ENCODE results near the gene IZUMO1R.

- TF ChIP-seq, protein P1, sequence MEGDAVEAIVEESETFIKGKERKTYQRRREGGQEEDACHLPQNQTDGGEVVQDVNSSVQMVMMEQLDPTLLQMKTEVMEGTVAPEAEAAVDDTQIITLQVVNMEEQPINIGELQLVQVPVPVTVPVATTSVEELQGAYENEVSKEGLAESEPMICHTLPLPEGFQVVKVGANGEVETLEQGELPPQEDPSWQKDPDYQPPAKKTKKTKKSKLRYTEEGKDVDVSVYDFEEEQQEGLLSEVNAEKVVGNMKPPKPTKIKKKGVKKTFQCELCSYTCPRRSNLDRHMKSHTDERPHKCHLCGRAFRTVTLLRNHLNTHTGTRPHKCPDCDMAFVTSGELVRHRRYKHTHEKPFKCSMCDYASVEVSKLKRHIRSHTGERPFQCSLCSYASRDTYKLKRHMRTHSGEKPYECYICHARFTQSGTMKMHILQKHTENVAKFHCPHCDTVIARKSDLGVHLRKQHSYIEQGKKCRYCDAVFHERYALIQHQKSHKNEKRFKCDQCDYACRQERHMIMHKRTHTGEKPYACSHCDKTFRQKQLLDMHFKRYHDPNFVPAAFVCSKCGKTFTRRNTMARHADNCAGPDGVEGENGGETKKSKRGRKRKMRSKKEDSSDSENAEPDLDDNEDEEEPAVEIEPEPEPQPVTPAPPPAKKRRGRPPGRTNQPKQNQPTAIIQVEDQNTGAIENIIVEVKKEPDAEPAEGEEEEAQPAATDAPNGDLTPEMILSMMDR (IDR thresholded peaks at IDR 0.05), result no peak
- TF ChIP-seq EZH2 (IDR thresholded peaks at IDR 0.05; ENCODE audit: borderline replicate concordance, insufficient read depth, low read depth, low read length, poor library complexity, severe bottlenecking), result no peak
Measured at GRCh38 chr11:94332814-94333213, 28.4 kb downstream of the IZUMO1R start.

Measured in B cell (primary cell).